Naive B cell (primary cell): ENCODE results near the gene SERPINA4. TPM values are rescaled to one million over a fixed set of nuclear protein-coding genes. Genes with fewer than 3 reads are reported as not detected.

ENCODE experiments used
- ATAC-seq, 2 donors: fragments of 150-1000 bp; cut with Tn5 transposase; 2 replicates each; pipeline ENCODE4 v1.10.0; 2021; ENCODE audit warnings: low read depth in 2 of 2, mild to moderate bottlenecking in 2 of 2, moderate library complexity in 2 of 2
- DNase-seq: peaks from one replicate; pipeline ENCODE4 v3.0.0; 2022
- H3K27ac Mint-ChIP-seq, 6 donors: one replicate each; pipeline ENCODE4 v1.8.0; 2020 to 2022; ENCODE audit warnings: mild to moderate bottlenecking in 6 of 6, mixed read lengths in 6 of 6, moderate library complexity in 5 of 6, inconsistent platforms in 2 of 6
- H3K27me3 Mint-ChIP-seq, 3 donors: one replicate each; pipeline ENCODE4 v1.8.0; 2021 to 2022; ENCODE audit warnings: mixed read lengths in 3 of 3, mild to moderate bottlenecking in 1 of 3
- H3K36me3 Mint-ChIP-seq, 2 donors: one replicate each; pipeline ENCODE4 v1.8.0; 2020 to 2022; ENCODE audit warnings: mixed read lengths in 2 of 2, inconsistent platforms in 1 of 2, mild to moderate bottlenecking in 1 of 2
- H3K4me1 Mint-ChIP-seq, 3 donors: one replicate each; pipeline ENCODE4 v1.8.0; 2020 to 2022; ENCODE audit warnings: mixed read lengths in 3 of 3, inconsistent platforms in 1 of 3, mild to moderate bottlenecking in 1 of 3, moderate library complexity in 1 of 3
- H3K4me3 Mint-ChIP-seq, 8 donors: one replicate each; pipeline ENCODE4 v1.8.0; 2020 to 2022; ENCODE audit warnings: mild to moderate bottlenecking in 8 of 8, mixed read lengths in 8 of 8, moderate library complexity in 8 of 8, inconsistent platforms in 2 of 8
- H3K9me3 Mint-ChIP-seq, 7 donors: one replicate each; pipeline ENCODE4 v1.8.0; 2020 to 2022; ENCODE audit warnings: mixed read lengths in 7 of 7, mild to moderate bottlenecking in 5 of 7, inconsistent platforms in 2 of 7, moderate library complexity in 1 of 7
- polyA plus RNA-seq, 6 donors: library from polyadenylated mRNA; unstranded; fragments of 300-500 nt; fragmentation: Illumina TruSeq; gene quantifications; one replicate each; pipeline ENCODE4 v1.2.3, GENCODE V29; 2021; ENCODE audit warnings: low read depth in 6 of 6

Gene SERPINA4
- polyA plus RNA-seq, 6 donors from 2014 or later, result not detected

DNA sequence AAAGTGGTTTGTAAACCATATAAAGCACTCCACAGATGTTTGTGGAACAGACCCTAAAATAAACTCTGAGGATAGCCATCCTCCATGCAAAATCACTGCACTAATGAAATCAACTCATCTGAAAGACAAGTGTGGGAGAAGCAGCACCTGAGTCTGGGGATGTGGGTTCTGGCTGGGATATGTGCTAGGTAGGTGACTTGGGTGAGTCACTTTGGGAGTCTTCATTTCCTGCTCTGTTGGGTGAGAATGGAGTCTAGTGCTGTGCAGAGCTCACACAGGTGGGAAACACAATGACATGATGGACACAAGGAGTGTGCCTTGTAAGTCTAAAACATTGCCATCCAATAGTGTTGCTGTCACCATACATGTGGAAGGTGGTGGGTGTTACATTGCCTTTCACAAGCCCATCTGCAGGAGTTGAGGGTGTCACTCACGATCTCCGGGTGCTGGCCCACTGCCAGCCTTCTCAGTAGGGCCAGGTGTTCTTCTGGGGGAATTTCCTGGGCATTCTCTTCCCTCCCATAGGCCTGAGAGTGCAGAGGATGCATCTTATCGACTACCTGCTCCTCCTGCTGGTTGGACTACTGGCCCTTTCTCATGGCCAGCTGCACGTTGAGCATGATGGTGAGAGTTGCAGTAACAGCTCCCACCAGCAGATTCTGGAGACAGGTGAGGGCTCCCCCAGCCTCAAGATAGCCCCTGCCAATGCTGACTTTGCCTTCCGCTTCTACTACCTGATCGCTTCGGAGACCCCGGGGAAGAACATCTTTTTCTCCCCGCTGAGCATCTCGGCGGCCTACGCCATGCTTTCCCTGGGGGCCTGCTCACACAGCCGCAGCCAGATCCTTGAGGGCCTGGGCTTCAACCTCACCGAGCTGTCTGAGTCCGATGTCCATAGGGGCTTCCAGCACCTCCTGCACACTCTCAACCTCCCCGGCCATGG is 2.0 kb downstream of the SERPINA4 start:
- Mint-ChIP-seq H3K27me3 (peaks cover 4 to 9% (median 6%) of the 10 kb centered on the region in 3 donors), H3K36me3 (no peaks in the 10 kb centered on the region), H3K4me1 (no peaks in the 10 kb centered on the region), H3K9me3 (peaks cover 0 to 7% (median 5%) of the 10 kb centered on the region in 7 donors), H3K4me3 (no peak overlapping the region), H3K27ac (peak overlapping the region in 1 of 6 donors; percentile 33)
- ATAC-seq, result no peak
- no peak for DNase-seq

GRCh38 chr14:94564381-94564780 is 3.1 kb downstream of the SERPINA4 start:
- Mint-ChIP-seq H3K9me3 (peaks cover 0 to 7% (median 5%) of the 10 kb centered on the region in 7 donors), H3K36me3 (no peaks in the 10 kb centered on the region), H3K4me1 (no peaks in the 10 kb centered on the region), H3K27me3 (peaks cover 4 to 9% (median 6%) of the 10 kb centered on the region in 3 donors), H3K4me3 (no peak overlapping the region), H3K27ac (no peak overlapping the region)
- DNase-seq (no peak), ATAC-seq (no peak)

GRCh38 chr14:94568186-94568585 is 6.9 kb downstream of the SERPINA4 start:
- ATAC-seq (no peak), DNase-seq (no peak)
- Mint-ChIP-seq H3K4me1 (no peaks in the 10 kb centered on the region), H3K4me3 (no peak overlapping the region), H3K9me3 (peaks cover 0 to 7% (median 4%) of the 10 kb centered on the region in 7 donors), H3K27ac (no peak overlapping the region), H3K36me3 (no peaks in the 10 kb centered on the region), H3K27me3 (peaks cover 0 to 9% (median 6%) of the 10 kb centered on the region in 3 donors)

DNA sequence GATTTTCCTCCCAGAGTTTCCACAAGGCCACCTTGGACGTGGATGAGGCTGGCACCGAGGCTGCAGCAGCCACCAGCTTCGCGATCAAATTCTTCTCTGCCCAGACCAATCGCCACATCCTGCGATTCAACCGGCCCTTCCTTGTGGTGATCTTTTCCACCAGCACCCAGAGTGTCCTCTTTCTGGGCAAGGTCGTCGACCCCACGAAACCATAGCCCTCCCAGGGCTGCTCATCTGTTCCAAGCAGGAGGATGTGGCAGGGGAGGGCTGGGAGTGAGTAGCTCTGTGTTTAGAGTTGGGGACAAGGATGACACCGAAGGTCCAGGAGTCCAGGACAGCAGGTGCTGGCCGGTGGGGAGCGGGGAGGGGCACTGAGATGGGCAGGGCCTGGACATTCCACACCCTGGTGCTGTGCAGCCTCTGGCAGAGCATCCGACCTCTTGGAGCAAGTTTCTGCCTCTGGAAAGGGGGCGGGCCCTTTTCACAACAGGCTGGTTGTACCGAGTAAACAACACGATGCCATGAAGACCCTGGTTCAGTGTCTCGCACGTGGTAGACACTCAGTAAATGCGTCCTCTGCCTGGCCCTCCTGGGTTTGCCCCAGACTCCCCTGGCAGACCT is 8.2 kb downstream of the SERPINA4 start:
- Mint-ChIP-seq H3K4me3 (no peak overlapping the region), H3K27me3 (peaks cover 0 to 9% (median 0%) of the 10 kb centered on the region in 3 donors), H3K9me3 (peaks cover 0 to 7% (median 3%) of the 10 kb centered on the region in 7 donors), H3K27ac (no peak overlapping the region), H3K36me3 (no peaks in the 10 kb centered on the region), H3K4me1 (no peaks in the 10 kb centered on the region)
- no peak for DNase-seq
- ATAC-seq, result no peak

- ATAC-seq, result no peak
- H3K9me3 Mint-ChIP-seq, result peaks cover 0 to 7% (median 3%) of the 10 kb centered on the region in 7 donors
- no peak overlapping the region for H3K4me3 Mint-ChIP-seq
- no peaks in the 10 kb centered on the region for H3K4me1 Mint-ChIP-seq
- H3K36me3 Mint-ChIP-seq, result no peaks in the 10 kb centered on the region
- DNase-seq, result no peak
- peaks cover 0 to 9% (median 0%) of the 10 kb centered on the region in 3 donors for H3K27me3 Mint-ChIP-seq
- H3K27ac Mint-ChIP-seq, result no peak overlapping the region
These were observed 8.8 kb downstream of the SERPINA4 start for GRCh38 chr14:94570002-94570400.

DNA sequence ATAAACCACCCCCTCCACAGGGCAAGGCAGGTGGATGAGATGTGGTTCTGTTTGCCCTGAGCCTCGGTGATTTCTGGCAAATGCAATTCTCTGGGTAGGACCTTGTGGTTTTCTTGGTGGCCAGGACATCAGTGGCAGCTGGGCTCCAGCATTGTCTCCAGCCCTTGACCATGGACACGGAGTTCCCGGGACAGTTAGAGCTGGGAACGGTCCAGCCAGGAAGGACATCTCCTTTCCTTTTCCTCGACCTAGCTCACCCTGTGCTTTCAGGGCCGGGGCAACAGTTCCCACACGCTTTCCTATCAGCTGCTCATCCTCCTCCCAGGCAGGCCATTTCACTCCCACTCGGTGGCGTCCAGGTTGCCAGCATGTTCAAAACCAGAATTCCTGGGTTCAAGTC is 9.2 kb downstream of the SERPINA4 start:
- H3K4me3 Mint-ChIP-seq, result no peak overlapping the region
- peak overlapping the region in 1 of 6 donors; percentile 60 for H3K27ac Mint-ChIP-seq
- no peaks in the 10 kb centered on the region for H3K36me3 Mint-ChIP-seq
- peaks cover 0 to 9% (median 0%) of the 10 kb centered on the region in 3 donors for H3K27me3 Mint-ChIP-seq
- no peak for DNase-seq
- H3K4me1 Mint-ChIP-seq, result no peaks in the 10 kb centered on the region
- ATAC-seq, result no peak
- H3K9me3 Mint-ChIP-seq, result peaks cover 0 to 7% (median 3%) of the 10 kb centered on the region in 7 donors

GRCh38 chr14:94571395-94571794 is 10.2 kb downstream of the SERPINA4 start:
- H3K4me1 Mint-ChIP-seq, result no peaks in the 10 kb centered on the region
- ATAC-seq (no peak), DNase-seq (no peak)
- no peak overlapping the region for H3K27ac Mint-ChIP-seq
- no peak overlapping the region for H3K4me3 Mint-ChIP-seq
- peaks cover 0 to 4% (median 0%) of the 10 kb centered on the region in 3 donors for H3K27me3 Mint-ChIP-seq
- H3K9me3 Mint-ChIP-seq, result peaks cover 0 to 4% (median 2%) of the 10 kb centered on the region in 7 donors
- no peaks in the 10 kb centered on the region for H3K36me3 Mint-ChIP-seq

GRCh38 chr14:94571950-94572349 is 10.7 kb downstream of the SERPINA4 start:
- no peak overlapping the region for H3K27ac Mint-ChIP-seq
- H3K4me3 Mint-ChIP-seq, result no peak overlapping the region
- ATAC-seq (no peak), DNase-seq (no peak)
- peaks cover 0 to 2% (median 0%) of the 10 kb centered on the region in 7 donors for H3K9me3 Mint-ChIP-seq
- no peaks in the 10 kb centered on the region for H3K4me1 Mint-ChIP-seq
- H3K27me3 Mint-ChIP-seq, result no peaks in the 10 kb centered on the region
- no peaks in the 10 kb centered on the region for H3K36me3 Mint-ChIP-seq

DNA sequence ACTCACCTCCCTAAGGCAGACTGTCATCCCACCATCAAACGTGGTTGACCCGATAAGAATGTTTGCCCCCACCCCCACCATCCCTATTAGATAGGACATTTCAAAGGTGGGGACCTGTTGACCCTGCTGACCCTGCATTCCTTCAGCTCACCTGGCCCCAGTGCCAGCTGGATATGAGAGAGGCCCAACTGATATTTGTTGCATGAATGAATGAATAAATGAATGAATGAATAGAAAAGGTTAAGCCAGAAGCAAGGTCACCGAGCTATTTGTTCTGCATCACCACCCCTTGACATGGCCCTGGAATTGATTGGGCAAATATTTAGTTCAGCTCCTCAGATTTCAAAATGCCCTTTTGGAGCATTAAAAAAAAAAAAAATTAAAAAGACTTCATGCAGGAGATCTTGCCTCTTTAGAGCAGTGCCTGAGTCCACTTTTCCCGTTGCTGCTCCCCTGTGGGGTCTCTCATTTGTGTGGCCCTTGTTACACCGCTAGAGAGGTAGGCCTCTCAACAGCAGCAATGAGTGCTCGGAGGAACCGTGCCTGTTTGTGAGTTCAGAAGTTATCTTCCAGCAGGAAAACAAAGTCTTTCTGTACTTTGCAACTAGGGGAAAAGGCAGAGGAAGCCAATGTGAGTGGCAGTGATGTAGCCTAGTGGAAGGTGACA is 11.5 kb downstream of the SERPINA4 start:
- Mint-ChIP-seq H3K27ac (no peak overlapping the region), H3K9me3 (peaks cover 0 to 1% (median 0%) of the 10 kb centered on the region in 7 donors), H3K36me3 (no peaks in the 10 kb centered on the region), H3K4me3 (no peak overlapping the region), H3K27me3 (no peaks in the 10 kb centered on the region), H3K4me1 (no peaks in the 10 kb centered on the region)
- no peak for DNase-seq
- no peak for ATAC-seq

- peaks cover 0 to 4% (median 0%) of the 10 kb centered on the region in 7 donors for H3K9me3 Mint-ChIP-seq
- H3K27ac Mint-ChIP-seq, result peak overlapping the region in 1 of 6 donors; percentile 45
- H3K36me3 Mint-ChIP-seq, result no peaks in the 10 kb centered on the region
- no peaks in the 10 kb centered on the region for H3K27me3 Mint-ChIP-seq
- no peaks in the 10 kb centered on the region for H3K4me1 Mint-ChIP-seq
- DNase-seq, result no peak
- no peak for ATAC-seq
- no peak overlapping the region for H3K4me3 Mint-ChIP-seq
These were observed 12.4 kb downstream of the SERPINA4 start for GRCh38 chr14:94573475-94574277.

GRCh38 chr14:94574336-94574735 is 13.1 kb downstream of the SERPINA4 start:
- no peak overlapping the region for H3K4me3 Mint-ChIP-seq

GRCh38 chr14:94575730-94576585 is 14.7 kb downstream of the SERPINA4 start:
- DNase-seq (no peak), ATAC-seq (no peak)
- peaks cover 0 to 13% (median 0%) of the 10 kb centered on the region in 7 donors for H3K9me3 Mint-ChIP-seq
- no peak overlapping the region for H3K4me3 Mint-ChIP-seq
- H3K4me1 Mint-ChIP-seq, result no peaks in the 10 kb centered on the region
- no peaks in the 10 kb centered on the region for H3K27me3 Mint-ChIP-seq
- H3K36me3 Mint-ChIP-seq, result no peaks in the 10 kb centered on the region
- H3K27ac Mint-ChIP-seq, result no peak overlapping the region

More at GRCh38 chr14:94574336-94574735, 13.1 kb downstream of the SERPINA4 start:
- no peaks in the 10 kb centered on the region for H3K36me3 Mint-ChIP-seq
- no peak for DNase-seq
- no peaks in the 10 kb centered on the region for H3K27me3 Mint-ChIP-seq
- no peak for ATAC-seq
- H3K9me3 Mint-ChIP-seq, result peaks cover 0 to 11% (median 0%) of the 10 kb centered on the region in 7 donors
- H3K27ac Mint-ChIP-seq, result peak overlapping the region in 1 of 6 donors; percentile 12
- H3K4me1 Mint-ChIP-seq, result no peaks in the 10 kb centered on the region
